Mesendoderm (in vitro differentiated cells): ENCODE results near the gene FDPS.
A peak's percentile ranks its signal among the peaks of the same experiment; 100 is the strongest.

Experiments used
- DNase-seq: peaks from one replicate; pipeline ENCODE4 v3.0.0; 2013
- H2AK5ac ChIP-seq: 2 replicates; pipeline ENCODE4 v1.6.1; 2013; ENCODE audit warnings: low read length, inconsistent platforms
- H2BK120ac ChIP-seq: 2 replicates; pipeline ENCODE4 v1.6.1; 2013; ENCODE audit warnings: low read depth, mild to moderate bottlenecking, low read length, moderate library complexity, mixed read lengths
- H2BK15ac ChIP-seq: replicated peaks from 2 replicates; pipeline ENCODE4 v1.6.1; 2013; ENCODE audit warnings: low read depth, mild to moderate bottlenecking, moderate library complexity
- H2BK5ac ChIP-seq: 2 replicates; pipeline ENCODE4 v1.6.1; 2013; ENCODE audit warnings: low read length, inconsistent platforms
- H3K18ac ChIP-seq: 2 replicates; pipeline ENCODE4 v1.6.1; 2013; ENCODE audit warnings: mild to moderate bottlenecking, low read length, mixed read lengths
- H3K23ac ChIP-seq: one replicate; pipeline ENCODE4 v1.6.1; 2013; ENCODE audit warnings: low read length
- H3K27ac ChIP-seq: 2 replicates; pipeline ENCODE4 v1.5.1; 2013; ENCODE audit warnings: low read depth, mild to moderate bottlenecking, inconsistent platforms, low read length, moderate library complexity
- H3K27me3 ChIP-seq: 2 replicates; pipeline ENCODE4 v1.6.1; 2013; ENCODE audit warnings: low read length, control low read depth, mild to moderate bottlenecking, inconsistent platforms; ENCODE audit not compliant: insufficient read depth, poor library complexity
- H3K36me3 ChIP-seq: 2 replicates; pipeline ENCODE4 v1.6.1; 2013; ENCODE audit warnings: low read length, inconsistent platforms; ENCODE audit not compliant: control insufficient read depth, insufficient read depth
- H3K4ac ChIP-seq: one replicate; pipeline ENCODE4 v1.6.1; 2013; ENCODE audit warnings: low read depth, mild to moderate bottlenecking, low read length, moderate library complexity
- H3K4me1 ChIP-seq: 2 replicates; pipeline ENCODE4 v1.6.1; 2013; ENCODE audit warnings: low read depth, low read length, inconsistent platforms; ENCODE audit not compliant: control insufficient read depth
- H3K4me2 ChIP-seq: 2 replicates; pipeline ENCODE4 v1.6.1; 2013; ENCODE audit warnings: low read length
- H3K4me3 ChIP-seq: 2 replicates; pipeline ENCODE4 v1.5.1; 2013; ENCODE audit warnings: mild to moderate bottlenecking, low read length
- H3K56ac ChIP-seq: one replicate; pipeline ENCODE4 v1.6.1; 2013; ENCODE audit warnings: low read length
- H3K79me1 ChIP-seq: 2 replicates; pipeline ENCODE4 v1.6.1; 2013; ENCODE audit warnings: low read length, inconsistent platforms
- H3K79me2 ChIP-seq: 2 replicates; pipeline ENCODE4 v1.6.1; 2013; ENCODE audit warnings: mild to moderate bottlenecking, low read length; ENCODE audit not compliant: control insufficient read depth, insufficient read depth
- H3K9ac ChIP-seq: 2 replicates; pipeline ENCODE4 v1.6.1; 2013; ENCODE audit warnings: low read length, inconsistent platforms
- H4K5ac ChIP-seq: one replicate; pipeline ENCODE4 v1.6.1; 2013; ENCODE audit warnings: low read length
- H4K8ac ChIP-seq: one replicate; pipeline ENCODE4 v1.6.1; 2013; ENCODE audit warnings: low read depth, mild to moderate bottlenecking, control low read depth, low read length, moderate library complexity
- WGBS: extraction: QIAGEN DNeasy Blood & Tissue Kit; methylation state at CpG from one replicate; pipeline ENCODE4 v1.1.7; 2013; ENCODE audit warnings: low lambda C conversion rate, missing lambda C conversion rate; ENCODE audit not compliant: insufficient coverage; ENCODE audit errors: extremely low coverage; 5-methylcytosine and 5-hydroxymethylcytosine counted together
- small RNA-seq: library from polyadenylated mRNA; stranded (forward); fragments of <200 nt; extraction: miRNeasy Mini kit (QIAGEN cat#:217004); gene quantifications from one replicate; pipeline ENCODE3, GENCODE V24; 2013; ENCODE audit not compliant: insufficient read depth

Gene FDPS

GRCh38 chr1:155360051-155360450 is 51.4 kb downstream of the FDPS start:
- H3K9ac ChIP-seq, result no peak overlapping the region

More at GRCh38 chr1:155360051-155360450, 51.4 kb downstream of the FDPS start:
- no peak overlapping the region for H3K18ac ChIP-seq
- H3K79me2 ChIP-seq, result no peaks in the 10 kb centered on the region
- no peak overlapping the region for H2BK5ac ChIP-seq
- H3K36me3 ChIP-seq, result no peaks in the 10 kb centered on the region
- no CpG with 5 or more reads among the region's 1 CpG for WGBS
- no peak overlapping the region for H3K23ac ChIP-seq
- no peaks in the 10 kb centered on the region for H3K27me3 ChIP-seq
- no peak overlapping the region for H2BK15ac ChIP-seq
- no peak overlapping the region for H4K5ac ChIP-seq
- no peak overlapping the region for H4K8ac ChIP-seq
- no peak overlapping the region for H3K4me2 ChIP-seq
- no peak for DNase-seq
- H2BK120ac ChIP-seq, result no peak overlapping the region
- H3K4me3 ChIP-seq, result no peak overlapping the region
- no peak overlapping the region for H3K56ac ChIP-seq
- H2AK5ac ChIP-seq, result no peak overlapping the region
- H3K27ac ChIP-seq, result no peak overlapping the region
- no peak overlapping the region for H3K4ac ChIP-seq
- no peaks in the 10 kb centered on the region for H3K4me1 ChIP-seq
- no peaks in the 10 kb centered on the region for H3K79me1 ChIP-seq

Small RNA genes lying within 50 kb of the gene (small RNA-seq; reads per million reads assigned to genes)
- gene RNU6-106P, result 2.3 reads per million, percentile 28 among the genes with 10 or more reads in this experiment
